GM23248 (cell line): Measurements from ENCODE around the gene PATE4. TPM values are rescaled to one million over a fixed set of nuclear protein-coding genes. Genes with fewer than 3 reads are reported as not detected.
"Not testable (repeated sequence)": the region's sequence is repeated elsewhere in the genome, so short reads cannot be mapped to it uniquely, and the experiment has no call there.

Experiments used
- DNase-seq: peaks from one replicate; pipeline ENCODE4 v3.0.0-alpha.2; 2015
- H2AFZ ChIP-seq: fragments of 200-600 bp; sonication (generic); 2 replicates; pipeline ENCODE4 v1.6.1; 2016; ENCODE audit warnings: antibody characterized with exemption
- H3F3A ChIP-seq: fragments of 200-600 bp; sonication (generic); 2 replicates; pipeline ENCODE4 v1.6.1; 2016; ENCODE audit warnings: mild to moderate bottlenecking, antibody characterized with exemption, mixed run types; ENCODE audit not compliant: insufficient read depth
- H3K27ac ChIP-seq: fragments of 200-600 bp; sonication (generic); 2 replicates; pipeline ENCODE4 v1.5.1; 2016; ENCODE audit warnings: mild to moderate bottlenecking
- H3K27me3 ChIP-seq: fragments of 200-600 bp; sonication (generic); replicated peaks from 2 replicates; pipeline ENCODE4 v1.6.1; 2016; ENCODE audit warnings: mild to moderate bottlenecking; ENCODE audit not compliant: insufficient read depth
- H3K36me3 ChIP-seq: fragments of 200-600 bp; sonication (generic); 2 replicates; pipeline ENCODE4 v1.6.1; 2016; ENCODE audit warnings: low read depth, mild to moderate bottlenecking
- H3K4me1 ChIP-seq: fragments of 200-600 bp; sonication (generic); 2 replicates; pipeline ENCODE4 v1.6.1; 2016; ENCODE audit warnings: mild to moderate bottlenecking; ENCODE audit not compliant: insufficient read depth
- H3K4me2 ChIP-seq: fragments of 200-600 bp; sonication (generic); one replicate; pipeline ENCODE4 v1.6.1; 2016; ENCODE audit warnings: mild to moderate bottlenecking; ENCODE audit not compliant: unreplicated experiment
- H3K4me3 ChIP-seq: fragments of 200-600 bp; sonication (generic); 2 replicates; pipeline ENCODE4 v1.5.1; 2016; ENCODE audit warnings: mild to moderate bottlenecking
- H3K79me2 ChIP-seq: fragments of 200-600 bp; sonication (generic); 2 replicates; pipeline ENCODE4 v1.6.1; 2016; ENCODE audit warnings: mild to moderate bottlenecking; ENCODE audit not compliant: insufficient read depth
- H3K9ac ChIP-seq: fragments of 200-600 bp; sonication (generic); 2 replicates; pipeline ENCODE4 v1.6.1; 2016; ENCODE audit warnings: mild to moderate bottlenecking
- H3K9me2 ChIP-seq: fragments of 200-600 bp; sonication (generic); 2 replicates; pipeline ENCODE4 v1.6.1; 2016; ENCODE audit warnings: mixed run types, mild to moderate bottlenecking, moderate library complexity; ENCODE audit not compliant: insufficient read depth
- H3K9me3 ChIP-seq: fragments of 200-600 bp; sonication (generic); one replicate; pipeline ENCODE4 v1.6.1; 2017; ENCODE audit warnings: low read depth
- H4K20me1 ChIP-seq: fragments of 200-600 bp; sonication (generic); 2 replicates; pipeline ENCODE4 v1.6.0; 2016; ENCODE audit not compliant: insufficient read depth
- EZH2 ChIP-seq: fragments of 200-600 bp; sonication (generic); IDR thresholded peaks from 2 replicates; pipeline ENCODE4 v1.6.1; 2018; ENCODE audit warnings: antibody characterized with exemption, mild to moderate bottlenecking; ENCODE audit not compliant: insufficient read depth, poor library complexity, severe bottlenecking
- EZH2phosphoT487 ChIP-seq: fragments of 200-600 bp; sonication (generic); IDR thresholded peaks from 2 replicates; pipeline ENCODE4 v1.6.1; 2018; ENCODE audit warnings: antibody characterized with exemption, moderate library complexity, mild to moderate bottlenecking, low read depth; ENCODE audit not compliant: insufficient read depth
- WGBS, 2 experiments: methylation state at CpG; one replicate each; pipeline ENCODE4 v1.1.6; 2015 to 2017; ENCODE audit warnings: low lambda C conversion rate in 2 of 2, low coverage in 1 of 2; ENCODE audit errors: missing lambda C conversion rate in 2 of 2; 5-methylcytosine and 5-hydroxymethylcytosine counted together
- in situ Hi-C: fragments of 300-500 bp; cut with MboI; formaldehyde crosslinking; loops from 2 replicates; pipeline ENCODE4 v1.15.0; 2020
- polyA plus RNA-seq: library from polyadenylated mRNA; unstranded; fragments of >200 nt; fragmentation: Nextera tagmentation; extraction: Ambion mirVana; gene quantifications from 2 replicates; pipeline ENCODE4 v1.2.1, GENCODE V29; 2016
- total RNA-seq: library from RNA; depleted of rRNA; stranded (reverse); fragments of >200 nt; shearing (Covaris generic); gene quantifications from 2 replicates; pipeline ENCODE4 v1.2.3, GENCODE V29; 2014

The PATE4 gene
- total and polyA plus RNA-seq, 2 experiments from 2014 or later = not detected

DNA sequence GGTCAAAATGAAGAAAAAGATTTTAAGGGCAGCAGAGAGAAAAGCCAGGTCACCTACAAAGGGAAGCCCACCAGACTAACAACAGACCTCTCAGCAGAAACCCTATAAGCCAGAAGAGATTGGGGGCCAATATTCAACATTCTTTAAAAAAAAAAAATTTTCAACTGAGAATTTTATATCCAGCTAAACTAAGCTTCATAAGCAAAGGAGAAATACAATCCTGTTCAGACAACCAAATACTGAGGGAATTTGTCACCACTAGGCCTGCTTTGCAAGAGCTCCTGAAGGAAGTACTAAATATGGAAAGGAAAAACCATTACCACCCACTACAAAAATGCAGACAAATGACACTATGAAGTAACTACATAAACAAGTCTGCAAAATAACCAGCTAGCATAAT, 13.1 kb downstream of the PATE4 start:
- H2AFZ ChIP-seq = no peak overlapping the region
- H3K79me2 ChIP-seq = no peaks in the 10 kb centered on the region
- H3K9me2 ChIP-seq = no peaks in the 10 kb centered on the region
- no peaks in the 10 kb centered on the region for H3F3A ChIP-seq
- H3K4me2 ChIP-seq = no peak overlapping the region
- no peaks in the 10 kb centered on the region for H3K27me3 ChIP-seq
- DNase-seq = no peak
- TF ChIP-seq EZH2 = no peak
- TF ChIP-seq EZH2phosphoT487 = no peak
- no peaks in the 10 kb centered on the region for H3K36me3 ChIP-seq
- no peaks in the 10 kb centered on the region for H3K4me1 ChIP-seq
- H3K27ac ChIP-seq = no peak overlapping the region
- no peaks in the 10 kb centered on the region for H4K20me1 ChIP-seq
- no peak overlapping the region for H3K4me3 ChIP-seq
- in situ Hi-C loops = no loop called here
- no peak overlapping the region for H3K9ac ChIP-seq
- H3K9me3 ChIP-seq = no peaks in the 10 kb centered on the region

GRCh38 chr11:125857670-125858069, 24.6 kb downstream of the PATE4 start:
- in situ Hi-C loops, H3K27me3 ChIP-seq, H3K79me2 ChIP-seq, H3K9me3 ChIP-seq, H3K36me3 ChIP-seq, H4K20me1 ChIP-seq, H3K4me3 ChIP-seq, H2AFZ ChIP-seq, DNase-seq, H3K9ac ChIP-seq, H3K4me1 ChIP-seq, H3K9me2 ChIP-seq, H3K4me2 ChIP-seq, H3K27ac ChIP-seq, H3F3A ChIP-seq: not testable (repeated sequence)
- 78 to 82% methylated on average over 9 of the region's 9 CpGs for WGBS, 2 experiments

DNA sequence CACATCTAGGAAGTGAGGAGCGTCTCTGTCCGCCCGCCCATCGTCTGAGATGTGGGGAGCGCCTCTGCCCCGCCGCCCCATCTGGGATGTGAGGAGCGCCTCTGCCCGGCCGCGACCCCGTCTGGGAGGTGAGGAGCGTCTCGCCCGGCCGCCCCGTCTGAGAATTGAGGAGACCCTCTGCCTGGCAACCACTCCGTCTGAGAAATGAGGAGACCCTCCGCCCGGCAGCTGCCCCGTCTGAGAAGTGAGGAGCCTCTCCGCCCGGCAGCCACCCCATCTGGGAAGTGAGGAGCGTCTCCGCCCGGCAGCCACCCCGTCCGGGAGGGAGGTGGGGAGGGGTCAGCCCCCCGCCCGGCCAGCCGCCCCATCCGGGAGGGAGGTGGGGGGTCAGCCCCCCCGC, 29.7 kb downstream of the PATE4 start:
- in situ Hi-C loops, H3K27me3 ChIP-seq, H4K20me1 ChIP-seq, H3F3A ChIP-seq, H3K4me3 ChIP-seq, H3K9ac ChIP-seq, DNase-seq, H3K27ac ChIP-seq, H2AFZ ChIP-seq, H3K9me3 ChIP-seq, H3K36me3 ChIP-seq, H3K9me2 ChIP-seq, H3K4me1 ChIP-seq, H3K4me2 ChIP-seq, H3K79me2 ChIP-seq: not testable (repeated sequence)
- 95 to 98% methylated on average over 8 to 20 of the region's 33 CpGs for whole genome bisulfite sequencing, 2 experiments

DNA sequence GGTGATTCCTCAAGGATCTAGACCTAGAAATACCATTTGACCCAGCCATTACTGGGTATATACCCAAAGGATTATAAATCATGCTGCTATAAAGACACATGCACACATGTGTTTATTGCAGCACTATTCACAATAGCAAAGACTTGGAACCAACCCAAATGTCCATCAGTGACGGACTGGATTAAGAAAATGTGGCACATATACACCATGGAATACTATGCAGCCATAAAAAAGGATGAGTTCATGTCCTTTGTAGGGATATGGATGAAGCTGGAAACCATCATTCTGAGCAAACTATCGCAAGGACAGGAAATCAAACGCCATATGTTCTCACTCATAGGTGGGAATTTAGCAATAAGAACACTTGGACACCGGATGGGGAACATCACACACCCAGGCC, 32.2 kb downstream of the PATE4 start:
- H3K4me1 ChIP-seq, H3K27me3 ChIP-seq, H3K9me3 ChIP-seq, H3K4me2 ChIP-seq, DNase-seq, H3K36me3 ChIP-seq, H3F3A ChIP-seq, H3K9ac ChIP-seq, H3K9me2 ChIP-seq, H3K4me3 ChIP-seq, H3K79me2 ChIP-seq, H3K27ac ChIP-seq, H2AFZ ChIP-seq, H4K20me1 ChIP-seq, in situ Hi-C loops: not testable (repeated sequence)
- WGBS, 2 experiments = 78 to 90% methylated on average over 4 of the region's 4 CpGs

- H3K36me3 ChIP-seq = no peaks in the 10 kb centered on the region
- TF ChIP-seq EZH2phosphoT487 (no peak), EZH2 (no peak)
- no peaks in the 10 kb centered on the region for H4K20me1 ChIP-seq
- H3K4me1 ChIP-seq = no peaks in the 10 kb centered on the region
- no peak overlapping the region for H3K4me2 ChIP-seq
- DNase-seq = peak; percentile 18
- no peaks in the 10 kb centered on the region for H3K9me2 ChIP-seq
- in situ Hi-C loops = no loop called here
- no peak overlapping the region for H3K9ac ChIP-seq
- WGBS, 2 experiments = 64 to 83% methylated on average over 2 of the region's 2 CpGs
- H3K9me3 ChIP-seq = no peaks in the 10 kb centered on the region
- no peaks in the 10 kb centered on the region for H3F3A ChIP-seq
- H3K79me2 ChIP-seq = no peaks in the 10 kb centered on the region
- H3K27me3 ChIP-seq = no peaks in the 10 kb centered on the region
- no peak overlapping the region for H3K4me3 ChIP-seq
- no peak overlapping the region for H3K27ac ChIP-seq
- no peak overlapping the region for H2AFZ ChIP-seq
Observed at GRCh38 chr11:125869521-125869920, 36.4 kb downstream of the PATE4 start.
